GM23338 (cell line): Measurements from ENCODE around the gene HAGH. TPM values are rescaled to one million over a fixed set of nuclear protein-coding genes. Genes with fewer than 3 reads are reported as not detected.

Experiments used
- ETS1 ChIP-seq: IDR thresholded peaks from 2 replicates; pipeline ENCODE4 v1.6.1; 2016; ENCODE audit warnings: antibody characterized with exemption
- EZH2 ChIP-seq: fragments of 200-600 bp; sonication (generic); IDR thresholded peaks from one replicate; pipeline ENCODE4 v1.8.0; 2017; ENCODE audit warnings: antibody characterized with exemption, mild to moderate bottlenecking, low read depth; ENCODE audit not compliant: unreplicated experiment
- EZH2phosphoT487 ChIP-seq: fragments of 200-600 bp; sonication (generic); IDR thresholded peaks from one replicate; pipeline ENCODE4 v1.8.1; 2018; ENCODE audit warnings: antibody characterized with exemption; ENCODE audit not compliant: unreplicated experiment
- NANOG ChIP-seq: IDR thresholded peaks from 2 replicates; pipeline ENCODE4 v1.6.1; 2016; ENCODE audit warnings: antibody characterized with exemption, borderline replicate concordance
- REST ChIP-seq: IDR thresholded peaks from one replicate; pipeline ENCODE4 v1.6.1; 2018; ENCODE audit warnings: antibody characterized with exemption; ENCODE audit not compliant: unreplicated experiment
- STAT1 ChIP-seq: IDR thresholded peaks from one replicate; pipeline ENCODE4 v1.6.1; 2016; ENCODE audit warnings: antibody characterized with exemption; ENCODE audit not compliant: unreplicated experiment
- ZNF331 ChIP-seq: fragments of 250-450 bp; sonication (Bioruptor Pico); IDR thresholded peaks from 2 replicates; pipeline ENCODE4 v1.5.0; 2020; ENCODE audit warnings: low read depth, mild to moderate bottlenecking, moderate library complexity
- ZNF462 ChIP-seq: fragments of 250-450 bp; sonication (Bioruptor Pico); IDR thresholded peaks from 2 replicates; pipeline ENCODE4 v1.5.0; 2020; ENCODE audit warnings: mild to moderate bottlenecking, moderate library complexity
- polyA plus RNA-seq: library from polyadenylated mRNA; unstranded; fragments of >200 nt; fragmentation: Nextera tagmentation; extraction: Ambion mirVana; gene quantifications from 2 replicates; pipeline ENCODE4 v1.2.1, GENCODE V29; 2016
- total RNA-seq: library from RNA; depleted of rRNA; stranded (reverse); fragments of >200 nt; shearing (Covaris generic); gene quantifications from 2 replicates; pipeline ENCODE4 v1.2.3, GENCODE V29; 2014

The HAGH gene
- total and polyA plus RNA-seq, 2 experiments from 2014 or later: 24.7 to 28.9 TPM

DNA sequence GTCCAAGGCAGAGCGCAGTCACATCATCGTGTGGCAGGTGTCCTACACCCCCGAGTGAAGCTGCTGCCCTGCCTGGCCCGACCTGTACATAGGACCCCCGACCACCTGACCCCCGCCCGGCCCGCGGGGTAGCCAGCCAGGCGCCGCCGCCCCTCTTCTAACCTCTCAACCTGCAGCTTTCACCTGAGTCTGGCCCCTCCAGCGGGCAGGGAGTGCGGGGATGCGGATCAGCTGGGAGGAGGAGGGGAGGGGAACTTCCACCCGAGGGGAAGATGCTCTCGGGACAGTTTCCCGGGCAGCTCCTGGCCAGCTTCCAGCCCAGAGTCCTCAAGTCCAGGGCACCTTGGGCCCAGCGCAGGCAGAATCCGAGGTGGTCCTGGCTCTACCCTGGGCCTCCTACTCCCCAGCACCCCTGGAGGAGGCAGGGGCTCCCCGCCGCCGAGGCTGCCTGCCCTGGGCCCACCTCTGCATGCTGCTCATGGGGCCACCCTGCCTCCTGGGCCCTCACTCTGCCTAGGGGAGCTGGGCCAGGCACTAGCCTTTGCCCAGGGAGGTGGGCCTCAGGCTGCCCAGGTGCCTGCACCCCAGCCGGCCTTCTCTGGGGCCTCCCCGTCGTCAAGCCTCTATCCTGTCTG lies 57.7 kb downstream of the HAGH start (continued):
- TF ChIP-seq ZNF462 (CRISPR knock-in tag) (no peak), ETS1 (no peak), STAT1 (no peak), EZH2 (no peak), ZNF331 (CRISPR knock-in tag) (no peak), NANOG (no peak), EZH2phosphoT487 (no peak), REST (no peak)
